H1 (cell line): ENCODE results near the gene S100G.

Experiments used
- BRCA1 ChIP-seq: IDR thresholded peaks from 2 replicates; pipeline ENCODE4 v1.6.1; 2012; ENCODE audit warnings: low read depth, low read length, improper control_type of control experiment
- CEBPB ChIP-seq: IDR thresholded peaks from 2 replicates; pipeline ENCODE4 v1.6.1; 2012; ENCODE audit warnings: low read depth, low read length
- CTCF ChIP-seq, 3 experiments: IDR thresholded peaks; 1 replicate in 2 of 3; 2 replicates in 1 of 3; pipeline versions ENCODE4 v1.5.1 to v1.6.1; 2011; ENCODE audit warnings: low read length in 3 of 3, mild to moderate bottlenecking in 3 of 3, inconsistent platforms in 2 of 3, low read depth in 1 of 3, moderate library complexity in 1 of 3; ENCODE audit not compliant: insufficient read depth in 1 of 3; ENCODE audit errors: control extremely low read depth in 1 of 3
- EZH2 ChIP-seq: fragments of 200-600 bp; sonication (generic); IDR thresholded peaks from 2 replicates; pipeline ENCODE4 v1.7.1; 2012; ENCODE audit warnings: low read depth, mild to moderate bottlenecking, moderate library complexity, low read length, inconsistent platforms; ENCODE audit not compliant: severe bottlenecking
- POLR2A ChIP-seq, 2 experiments: IDR thresholded peaks; 1 replicate in 1 of 2; 2 replicates in 1 of 2; pipeline ENCODE4 v1.6.1; 2011; ENCODE audit warnings: low read depth in 2 of 2, low read length in 2 of 2, mild to moderate bottlenecking in 2 of 2; ENCODE audit errors: control extremely low read depth in 1 of 2
- SIN3A ChIP-seq, 2 experiments: IDR thresholded peaks in 1 of 2; conservative IDR thresholded peaks in 1 of 2; 2 replicates each; pipeline ENCODE4 v1.6.1; 2011 to 2012; ENCODE audit warnings: low read length in 2 of 2, improper control_type of control experiment in 1 of 2, low read depth in 1 of 2, mild to moderate bottlenecking in 1 of 2
- SIRT6 ChIP-seq: IDR thresholded peaks from one replicate; pipeline ENCODE4 v1.7.1; 2012; ENCODE audit warnings: low read length, inconsistent platforms
- SUZ12 ChIP-seq: fragments of 200-600 bp; sonication (generic); IDR thresholded peaks from 2 replicates; pipeline ENCODE4 v1.6.1; 2012; ENCODE audit warnings: mild to moderate bottlenecking, inconsistent platforms, low read length, moderate library complexity, mixed read lengths
- TBP ChIP-seq: IDR thresholded peaks from 2 replicates; pipeline ENCODE4 v1.6.1; 2011; ENCODE audit warnings: low read depth, low read length, improper control_type of control experiment
- TCF12 ChIP-seq: IDR thresholded peaks from 2 replicates; pipeline ENCODE4 v1.6.1; 2011; ENCODE audit warnings: low read depth, mild to moderate bottlenecking, low read length
- YY1 ChIP-seq: IDR thresholded peaks from 2 replicates; pipeline ENCODE4 v1.6.1; 2011; ENCODE audit warnings: low read depth, mild to moderate bottlenecking, low read length

- TF ChIP-seq YY1 (no peak), POLR2A (IDR thresholded peaks at IDR 0.05; ENCODE audit: control extremely low read depth in 1 of 2, low read depth in 2 of 2, low read length in 2 of 2) (no peak), EZH2 (no peak), BRCA1 (no peak), SIN3A (conservative IDR thresholded peaks at IDR 0.05 in 1 of 2, IDR thresholded peaks at IDR 0.05 in 1 of 2; ENCODE audit: low read depth in 1 of 2, low read length in 2 of 2) (no peak), SUZ12 (no peak), CTCF (IDR thresholded peaks at IDR 0.05; ENCODE audit: control extremely low read depth in 1 of 3, insufficient read depth in 1 of 3, low read depth in 1 of 3, low read length in 3 of 3) (peak in 2 of 3 experiments; percentile 28 to 36; a peak in 2 of 4 replicates), SIRT6 (no peak), TCF12 (no peak), CEBPB (0 out of 2 replicates have a peak, but pooled peaks have one; percentile 14), TBP (no peak)
Measured at GRCh38 chrX:16671005-16671404, 21.0 kb downstream of the S100G start.
